GM18505 (cell line): ENCODE results near the gene OLFML2A.

Source experiments
- ATAC-seq: cut with Tn5 transposase; IDR thresholded peaks from one replicate; pipeline ENCODE4 v1.9.1; 2021; ENCODE audit not compliant: unreplicated experiment
- POLR2A ChIP-seq: IDR thresholded peaks from 4 replicates; pipeline ENCODE4 v1.6.1; 2011; ENCODE audit warnings: borderline replicate concordance; ENCODE audit not compliant: insufficient read depth, insufficient read length; ENCODE audit errors: extremely low read depth

Gene OLFML2A

GRCh38 chr9:124855944-124856765, 79.2 kb downstream of the OLFML2A start:
- TF ChIP-seq POLR2A, result no peak
- no peak for ATAC-seq

GRCh38 chr9:124857533-124858162, 80.7 kb downstream of the OLFML2A start:
- no peak for TF ChIP-seq POLR2A
- ATAC-seq, result no peak

GRCh38 chr9:124858330-124859046, 81.6 kb downstream of the OLFML2A start:
- no peak for TF ChIP-seq POLR2A
- ATAC-seq, result no peak

- peak; percentile 0 for TF ChIP-seq POLR2A
- no peak for ATAC-seq
Measured at GRCh38 chr9:124859803-124860581, 83.1 kb downstream of the OLFML2A start.

- no peak for ATAC-seq
- no peak for TF ChIP-seq POLR2A
Measured at GRCh38 chr9:124860582-124861341, 83.8 kb downstream of the OLFML2A start.

GRCh38 chr9:124861342-124862229, 84.7 kb downstream of the OLFML2A start, which contains the start of the genes ARPC5L and RPL35:
ARPC5L (plus strand) TSS chr9:124862130; CDS start chr9:124869291, 7,161 bp downstream.
RPL35 (minus strand) TSS chr9:124861957; CDS start chr9:124861912, 45 bp downstream.
- ATAC-seq, result peak; percentile 90
- peak; percentile 94 for TF ChIP-seq POLR2A

GRCh38 chr9:124863371-124863871, 86.5 kb downstream of the OLFML2A start:
- no peak for ATAC-seq

More at GRCh38 chr9:124863371-124863871, 86.5 kb downstream of the OLFML2A start:
- TF ChIP-seq POLR2A, result no peak
